A549 treated with dexamethasone at 1 μM for 4 hours (cell line): ENCODE results near the gene KLF14. TPM values are rescaled to one million over a fixed set of nuclear protein-coding genes. Genes with fewer than 3 reads are reported as not detected.

Experiments used
- total RNA-seq: library from RNA; stranded (reverse); fragments of 200-300 nt; extraction: Qiagen RNA extraction; gene quantifications from 5 replicates; pipeline ENCODE4 v1.2.3, GENCODE V29; 2022

Gene KLF14
- total RNA-seq, result 0.02 to 0.05 TPM in 2 of 5 replicates, not detected in the others

DNA sequence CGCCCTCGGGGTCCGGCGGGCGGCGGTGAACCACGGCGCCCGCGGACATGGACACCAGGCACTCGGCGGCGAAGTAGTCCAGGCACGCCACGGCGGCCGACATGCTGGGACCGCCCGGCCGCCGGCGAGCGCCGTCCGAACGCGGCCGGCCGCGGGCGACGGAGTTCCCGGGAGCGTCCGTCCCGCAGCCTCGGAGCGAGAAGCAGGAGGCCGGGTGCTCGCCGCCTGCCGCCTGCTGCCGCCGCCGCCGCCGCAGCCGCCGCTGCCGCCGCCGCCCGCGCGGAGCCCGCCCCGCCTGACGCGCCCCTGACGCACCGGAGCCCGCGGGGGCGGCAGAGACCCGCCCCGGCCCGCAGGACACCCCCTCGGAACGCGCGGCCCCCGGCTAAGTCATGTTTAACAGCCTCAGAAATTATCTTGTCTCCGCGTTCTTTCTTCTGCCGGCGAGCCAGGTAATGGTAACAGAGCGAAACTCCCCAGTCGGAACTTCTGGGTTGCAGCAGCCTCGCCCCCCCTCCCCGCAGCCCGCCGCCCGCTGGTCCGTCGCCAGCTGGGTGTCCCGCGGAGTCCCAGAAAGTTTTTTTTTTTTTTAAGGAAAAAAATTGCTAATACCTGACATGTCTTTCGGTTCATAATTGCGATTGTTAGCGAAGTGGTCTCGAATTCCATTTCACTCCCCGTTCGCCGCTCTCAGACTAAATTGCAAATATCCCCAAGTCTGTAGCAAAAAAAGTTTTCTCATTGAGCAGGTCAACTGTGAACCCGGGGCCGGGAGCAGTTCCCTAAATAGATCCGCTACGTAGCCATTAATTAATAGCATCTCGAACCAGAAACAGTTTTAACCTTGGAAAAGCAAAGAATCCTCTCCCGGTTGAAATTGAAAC lies at the start of gene KLF14:
Gene KLF14, minus strand, starts transcription at position 277 of the 884 bp plus-strand sequence. Its CDS starts 174 bp downstream, at position 103.

Other genes starting within 250 kb of the KLF14 start
- gene MEST, start 242.1 kb downstream of the KLF14 start, total RNA-seq, result 36.1 to 44.5 TPM (median 42.4 TPM) in 5 replicates
- gene COPG2, start 65.5 kb downstream of the KLF14 start, total RNA-seq, result 12.5 to 14.7 TPM (median 14.3 TPM) in 5 replicates
- not detected in 5 replicates for gene TSGA13, start 47.7 kb downstream of the KLF14 start, total RNA-seq